Measurements from ENCODE around the gene RIPOR2.

- TF ChIP-seq POLR2AphosphoS5 (IDR thresholded peaks at IDR 0.05) (no peak), CTCF (IDR thresholded peaks at IDR 0.05) (no peak)
Observed at GRCh38 chr6:24927277-24927955, 8.3 kb downstream of the RIPOR2 start.

Data from stomach (tissue), 4 donors.